Stimulated activated CD4-positive, alpha-beta T cell treated with anti-CD3 and anti-CD28 coated beads, Interleukin-2, amount 100 ng/mL, for 24 hours (primary cell): ENCODE data around the gene SRD5A2.

Experiments
- DNase-seq, 2 donors: peaks; one replicate each; pipeline ENCODE4 v3.0.0-alpha.2; 2020

SRD5A2 gene, protein sequence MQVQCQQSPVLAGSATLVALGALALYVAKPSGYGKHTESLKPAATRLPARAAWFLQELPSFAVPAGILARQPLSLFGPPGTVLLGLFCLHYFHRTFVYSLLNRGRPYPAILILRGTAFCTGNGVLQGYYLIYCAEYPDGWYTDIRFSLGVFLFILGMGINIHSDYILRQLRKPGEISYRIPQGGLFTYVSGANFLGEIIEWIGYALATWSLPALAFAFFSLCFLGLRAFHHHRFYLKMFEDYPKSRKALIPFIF

DNA sequence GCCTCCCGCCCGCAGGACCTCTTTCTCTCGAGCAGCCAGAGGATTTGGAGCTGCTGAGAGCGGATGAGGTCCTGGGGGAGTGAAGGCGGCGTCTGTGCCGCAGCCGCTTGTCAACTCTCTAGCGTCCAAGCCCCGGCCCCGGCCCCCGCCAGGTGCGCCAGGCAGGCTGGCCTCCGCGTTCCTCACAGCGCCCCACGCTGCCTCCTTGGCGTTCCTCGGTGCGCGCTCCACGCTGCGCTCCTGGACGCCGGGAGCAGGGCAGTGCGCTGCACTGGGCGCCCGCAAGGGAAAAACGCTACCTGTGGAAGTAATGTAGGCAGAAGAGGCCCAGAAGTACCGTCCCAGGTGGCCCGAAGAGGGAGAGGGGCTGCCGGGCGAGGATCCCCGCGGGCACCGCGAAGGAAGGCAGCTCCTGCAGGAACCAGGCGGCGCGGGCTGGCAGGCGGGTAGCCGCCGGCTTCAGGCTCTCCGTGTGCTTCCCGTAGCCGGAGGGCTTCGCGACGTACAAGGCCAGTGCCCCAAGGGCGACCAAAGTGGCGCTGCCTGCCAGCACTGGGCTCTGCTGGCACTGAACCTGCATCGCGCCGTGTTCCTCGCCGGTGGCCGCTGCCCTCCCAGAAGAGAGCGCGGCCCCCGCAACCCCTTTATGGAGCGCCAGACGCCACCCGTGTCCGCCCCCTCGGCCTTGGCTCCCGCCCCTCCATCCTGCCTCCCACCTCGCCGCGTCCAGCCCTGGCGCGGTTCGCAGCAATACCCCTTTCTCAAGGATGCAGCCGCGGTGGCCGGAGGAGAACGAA, at the start of gene SRD5A2:
Gene SRD5A2, minus strand, starts transcription at position 618 of the 797 bp plus-strand sequence. Its CDS starts 38 bp downstream, at position 580.
- DNase-seq = no peak

DNA sequence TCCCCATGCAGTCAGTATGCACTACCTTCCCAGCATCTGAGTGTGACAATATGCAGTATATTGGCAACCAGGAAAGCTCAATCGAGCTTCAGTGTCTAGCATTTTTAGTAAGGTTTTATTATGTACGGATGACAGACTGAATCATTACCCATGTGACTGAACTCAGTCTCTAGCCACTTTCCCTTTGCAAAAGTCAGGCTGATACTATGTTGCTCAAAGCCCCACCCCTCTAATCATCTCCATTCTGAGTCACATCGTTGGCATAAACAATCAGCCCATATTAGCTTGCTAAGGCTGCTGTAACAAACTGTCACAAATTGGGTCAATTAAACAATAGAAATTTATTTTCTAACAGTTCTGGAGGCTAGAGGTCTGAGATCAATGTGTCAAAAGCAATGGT, 25.8 kb upstream of the SRD5A2 start:
- no peak for DNase-seq

DNA sequence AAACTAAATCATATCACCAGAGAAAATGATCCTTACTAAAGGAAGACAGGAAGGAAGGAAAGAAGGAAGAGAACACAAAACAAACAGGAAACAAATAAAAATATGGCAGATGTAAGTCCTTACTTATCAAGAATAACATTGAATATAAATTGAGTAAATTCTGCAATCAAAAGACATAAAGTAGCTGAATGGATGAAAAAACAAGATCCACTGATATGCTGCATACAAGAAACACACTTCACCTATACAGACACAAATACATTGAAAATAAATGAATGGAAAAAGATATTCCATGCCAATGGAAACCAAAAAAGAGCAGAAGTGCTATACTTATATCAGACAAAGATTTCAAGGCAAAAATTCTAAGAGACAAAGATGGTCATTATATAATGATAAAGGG, 18.0 kb upstream of the SRD5A2 start:
- no peak for DNase-seq

DNA sequence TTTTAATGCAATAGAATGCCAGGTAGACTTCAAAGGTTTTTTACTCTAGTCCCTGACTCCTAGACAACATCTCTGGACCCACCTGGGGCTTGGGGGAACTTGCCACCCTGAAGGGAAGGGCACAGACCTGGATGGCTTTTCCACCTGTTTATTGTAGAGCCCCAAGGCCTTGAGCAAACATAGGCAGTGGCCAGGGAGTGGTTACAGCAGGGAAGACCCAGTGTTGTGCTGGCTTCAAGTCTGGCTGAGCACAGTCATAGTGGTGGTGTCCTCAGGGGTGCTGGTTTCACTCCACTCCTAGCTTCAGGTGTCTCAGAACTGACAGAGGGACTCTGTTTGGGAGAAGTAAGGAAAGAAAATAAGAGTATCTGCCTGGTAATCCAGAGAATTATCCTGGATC, 5.5 kb upstream of the SRD5A2 start:
- DNase-seq = no peak

DNA sequence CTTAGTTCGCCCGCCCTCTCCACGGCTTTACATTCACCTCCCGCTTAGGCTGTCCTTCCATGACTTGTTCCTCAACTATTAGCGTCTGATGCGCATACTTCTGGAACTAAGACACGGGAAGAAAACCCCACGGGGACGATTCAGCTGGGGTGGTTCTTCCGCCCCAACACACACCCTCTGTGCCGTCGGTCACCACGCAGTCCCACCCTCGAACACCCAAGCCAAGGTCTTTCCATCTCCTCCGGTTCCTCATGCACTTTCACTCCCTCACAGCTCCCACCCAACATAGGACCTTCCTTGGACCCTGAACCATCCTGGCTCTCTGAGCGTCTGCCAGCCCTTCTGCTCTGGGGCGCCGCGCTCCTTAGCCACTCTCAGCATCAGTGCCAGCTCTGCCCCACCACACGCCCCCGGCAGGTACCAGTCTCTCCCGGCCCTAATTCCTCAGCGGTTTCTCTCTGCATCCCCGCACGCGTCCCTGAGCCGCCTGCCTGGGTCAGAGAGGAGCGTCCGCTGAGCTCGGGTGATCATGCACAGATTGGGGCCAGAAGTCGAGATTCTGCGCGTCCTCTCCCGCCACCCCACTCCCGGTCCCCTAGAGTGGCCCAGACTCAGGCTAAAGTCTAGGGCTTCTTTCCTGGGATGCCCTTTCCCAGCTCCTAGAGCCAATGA, 522 bp upstream of the SRD5A2 start:
- DNase-seq = no peak

DNA sequence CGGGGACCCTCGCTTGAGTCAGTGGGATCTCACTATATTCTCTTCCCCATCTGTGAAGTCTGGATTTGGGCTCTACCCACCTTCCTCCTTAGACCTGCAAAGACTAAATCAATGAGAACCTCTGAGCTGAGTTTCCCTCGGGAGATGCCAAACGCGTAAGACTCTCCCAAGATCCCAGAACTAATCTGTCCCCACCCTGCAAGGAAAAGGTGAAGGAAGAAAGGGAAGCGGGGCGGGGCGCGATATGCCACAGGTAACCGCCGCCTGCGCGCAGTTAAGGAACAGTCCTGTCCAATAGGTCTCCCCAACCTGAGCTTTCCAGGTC, 780 bp downstream of the SRD5A2 start:
- DNase-seq = no peak

DNA sequence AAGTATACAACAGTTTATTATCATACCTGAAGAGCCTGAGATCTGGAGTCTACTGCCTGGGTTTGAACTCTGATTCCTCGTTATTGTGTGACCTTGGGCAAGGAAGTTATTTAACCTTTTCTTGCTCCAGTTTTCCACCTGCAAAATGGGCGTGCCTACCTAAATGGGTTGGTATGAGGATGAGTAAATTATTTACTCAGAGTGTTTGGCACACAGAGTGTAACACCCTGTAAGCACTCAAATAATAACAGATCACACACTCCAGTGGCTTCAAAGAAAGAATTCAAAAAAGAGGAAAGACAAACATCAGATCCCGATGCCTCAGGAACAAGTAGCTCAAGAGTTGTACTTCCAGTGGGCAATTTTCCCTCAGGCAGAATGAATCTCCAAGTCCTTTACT, 2.4 kb downstream of the SRD5A2 start:
- no peak for DNase-seq

DNA sequence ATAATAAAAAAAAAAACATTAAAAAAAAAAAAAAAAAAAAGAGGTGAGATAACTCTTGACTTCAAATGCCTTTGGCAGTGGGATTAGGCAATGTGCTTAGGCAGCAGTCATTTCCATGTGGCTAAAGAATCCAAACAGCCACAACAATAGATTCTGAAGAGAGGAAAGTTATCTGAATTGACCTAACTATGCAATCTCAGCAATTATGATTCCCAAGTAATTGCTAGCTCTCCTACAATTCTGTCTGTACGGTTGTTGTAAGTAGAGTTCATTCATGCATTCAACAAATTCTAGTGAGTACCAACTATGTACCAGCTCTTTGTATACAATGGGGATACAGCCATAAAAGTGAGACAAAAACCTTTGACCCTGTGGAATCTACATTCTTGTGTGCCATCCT, 3.6 kb downstream of the SRD5A2 start:
- DNase-seq = no peak

DNA sequence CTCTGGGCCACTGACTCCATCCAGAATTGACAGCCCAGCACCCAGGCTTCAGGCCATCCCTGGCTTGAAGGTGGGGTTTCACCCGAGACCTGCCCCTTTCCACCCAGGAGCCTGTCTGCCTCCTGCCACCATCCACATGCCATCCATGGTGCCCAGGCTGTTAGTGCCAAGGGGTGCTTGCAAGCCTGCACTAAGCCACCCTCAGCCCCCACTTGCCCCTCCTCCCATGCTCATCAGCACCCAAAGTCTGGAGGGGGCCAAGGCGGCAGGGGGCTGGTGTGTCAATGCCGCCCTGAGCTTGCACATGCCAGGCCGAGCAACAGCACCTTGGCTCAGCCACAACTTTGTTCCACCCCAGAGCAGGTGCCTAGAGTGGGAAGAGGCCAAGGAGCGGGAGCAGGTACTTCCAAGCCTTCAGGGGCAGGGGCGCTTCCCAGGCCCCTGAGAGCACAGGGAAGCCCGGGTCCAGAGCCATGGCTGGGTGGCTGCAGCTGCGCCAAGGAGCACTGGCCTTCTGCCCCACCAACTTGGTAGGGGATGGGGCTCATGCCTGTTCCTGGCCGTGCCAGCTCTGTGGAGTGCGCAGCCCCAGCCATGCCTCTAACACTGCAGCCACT, 12.0 kb downstream of the SRD5A2 start:
- DNase-seq = no peak

DNA sequence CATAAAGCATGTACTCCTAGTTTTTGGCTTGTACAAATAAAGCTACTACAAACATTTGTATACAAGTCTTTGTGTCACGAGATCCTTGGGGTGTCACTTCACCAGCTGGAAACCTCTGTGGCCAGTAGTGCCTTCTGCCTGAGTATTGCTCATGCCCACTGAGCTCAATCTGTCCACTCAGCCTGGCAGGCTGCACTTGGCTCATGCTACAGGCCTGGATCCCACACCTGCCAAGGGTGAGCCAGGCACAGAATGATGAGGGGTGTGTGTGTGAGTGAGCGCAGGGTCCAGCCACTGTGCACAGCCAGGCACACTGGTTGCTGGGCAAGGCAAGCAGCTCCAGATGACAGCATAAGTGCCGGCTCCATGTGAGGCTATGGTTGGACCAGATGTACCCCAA, 13.1 kb downstream of the SRD5A2 start:
- DNase-seq = no peak

DNA sequence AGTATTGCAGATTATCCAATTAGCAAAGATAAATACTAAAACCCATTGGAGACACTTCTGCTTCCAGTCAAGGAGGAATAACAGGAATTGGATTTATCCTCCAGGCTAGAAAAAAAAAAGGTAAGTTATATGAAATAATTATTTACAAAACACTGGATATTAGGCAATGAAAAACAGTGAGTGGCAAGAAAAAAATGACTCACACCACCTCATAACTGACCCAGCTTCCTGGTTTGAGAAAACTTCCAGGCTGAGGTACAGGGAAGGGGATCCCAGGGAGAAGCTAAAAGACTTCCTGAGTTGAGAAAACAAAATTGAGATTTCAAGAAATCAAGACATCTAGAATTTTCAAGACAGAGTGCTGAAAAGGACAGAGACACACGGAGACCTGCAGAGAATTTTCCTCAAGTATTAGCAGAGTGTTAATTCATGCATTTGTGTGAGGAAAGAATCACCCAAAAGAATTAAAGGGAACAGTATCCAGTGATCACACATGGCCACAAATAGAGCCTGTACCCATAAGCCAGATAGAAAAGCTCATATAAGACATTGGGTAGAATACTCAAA, 17.4 kb downstream of the SRD5A2 start:
- DNase-seq = no peak

DNA sequence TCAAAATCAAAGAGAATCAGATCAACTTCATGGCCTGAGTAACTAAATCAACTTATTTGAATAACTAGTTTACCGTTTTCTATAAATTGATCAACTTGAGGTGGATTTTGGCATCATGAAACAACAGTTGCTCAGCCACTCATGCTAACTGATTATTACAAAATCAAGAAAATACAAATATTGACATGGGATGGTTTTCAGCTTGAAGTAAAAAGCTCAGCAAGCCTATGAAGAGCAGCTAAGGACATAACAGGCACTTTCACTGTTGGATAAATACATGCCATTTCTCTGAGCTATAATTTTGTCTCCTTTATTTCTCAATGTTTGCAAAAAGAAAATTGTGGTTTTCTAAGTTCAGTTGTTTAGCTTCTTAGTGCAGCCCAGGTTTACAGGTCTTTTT, 18.9 kb downstream of the SRD5A2 start:
- DNase-seq = no peak

DNA sequence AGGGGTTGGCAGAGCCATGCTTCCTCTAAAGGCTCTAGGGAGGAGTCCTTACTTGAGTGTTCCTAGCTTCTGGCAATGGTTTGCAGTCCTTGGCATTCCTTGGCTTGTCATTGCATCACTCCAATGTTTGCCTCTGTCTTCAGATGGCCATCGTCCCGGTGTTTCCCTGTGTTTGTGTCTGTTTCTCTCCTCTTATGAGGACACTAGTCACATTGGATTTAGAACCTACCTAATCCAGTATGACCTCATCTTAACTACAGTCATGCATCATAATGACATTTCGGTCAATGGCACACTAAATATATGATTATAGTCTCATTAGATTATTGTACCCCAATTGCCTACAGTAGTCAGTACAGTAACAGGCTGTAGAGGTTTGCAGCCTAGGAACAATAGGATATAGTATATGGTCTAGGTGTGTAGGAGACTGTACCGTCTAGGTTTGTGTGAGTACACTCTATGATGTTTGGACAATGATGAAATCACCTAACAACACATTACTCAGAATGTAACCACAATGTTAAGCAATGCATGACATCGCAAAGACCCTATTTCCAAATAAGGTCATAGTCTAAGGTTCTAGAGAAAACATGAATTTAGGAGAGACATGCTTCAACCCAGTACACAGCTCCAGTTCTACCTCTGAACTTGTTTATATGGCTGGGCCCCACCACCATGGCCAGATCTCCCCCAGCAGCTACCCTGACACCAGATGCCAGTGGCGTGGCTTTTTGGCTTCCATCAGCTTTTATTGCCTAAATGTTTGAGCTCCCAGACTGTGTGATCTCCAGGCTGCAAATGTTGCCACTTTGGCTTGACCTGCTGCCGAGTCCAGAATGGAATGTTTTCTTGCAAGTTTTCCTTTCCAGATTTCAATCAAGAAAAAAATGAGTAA, 22.1 kb downstream of the SRD5A2 start:
- DNase-seq = no peak

DNA sequence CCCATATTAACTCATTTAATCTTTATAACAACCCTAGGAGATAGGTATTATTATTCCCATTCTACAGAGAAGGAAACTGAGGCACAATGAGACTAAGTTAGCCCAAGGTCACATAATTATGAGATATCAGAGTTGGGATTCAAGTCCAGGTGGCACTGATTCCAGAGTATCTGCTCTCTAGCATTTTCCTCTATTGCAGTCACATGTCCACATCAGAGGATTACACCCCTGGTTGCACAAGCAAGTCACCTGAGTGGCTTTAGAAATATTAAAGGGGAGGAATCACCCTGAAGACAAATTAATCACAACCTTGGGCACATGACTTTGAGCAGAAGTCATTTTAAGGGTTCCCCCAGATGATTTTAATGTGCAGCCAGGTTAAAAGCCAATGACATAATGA, 23.8 kb downstream of the SRD5A2 start:
- DNase-seq = no peak

DNA sequence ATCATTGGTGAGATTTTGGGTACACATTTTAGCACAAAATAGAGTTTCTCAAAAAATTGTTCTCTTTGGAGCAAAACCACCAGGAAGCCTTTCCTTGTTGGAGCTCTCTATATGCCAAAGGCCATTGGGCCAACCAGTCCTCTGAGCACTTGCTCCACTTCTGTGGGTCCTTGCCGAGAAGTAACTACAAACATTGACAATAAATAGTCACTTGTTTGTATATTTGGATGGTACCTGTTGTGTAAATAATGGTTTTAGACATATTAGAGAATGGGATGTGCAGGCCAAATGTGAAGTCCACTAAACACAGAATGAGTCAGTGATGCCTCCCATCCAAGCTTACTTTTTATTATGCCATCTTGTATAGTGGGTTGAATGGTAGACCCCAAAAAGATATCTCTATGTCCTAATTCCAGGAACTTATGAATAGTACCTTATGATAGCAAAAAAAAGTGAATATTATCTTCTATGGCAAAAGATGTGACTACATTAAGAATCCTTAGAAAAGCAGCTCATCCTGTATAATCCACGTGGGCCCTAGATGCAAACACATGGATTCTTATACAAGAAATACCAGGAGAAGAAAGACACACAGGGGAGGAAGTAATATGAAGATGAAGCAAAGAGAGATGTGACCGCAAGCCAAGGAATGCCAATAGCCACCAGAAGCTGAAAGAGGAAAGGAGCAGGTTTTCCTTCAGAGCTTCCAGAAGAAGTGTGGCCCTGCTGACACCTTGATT, 24.6 kb downstream of the SRD5A2 start:
- DNase-seq = no peak

DNA sequence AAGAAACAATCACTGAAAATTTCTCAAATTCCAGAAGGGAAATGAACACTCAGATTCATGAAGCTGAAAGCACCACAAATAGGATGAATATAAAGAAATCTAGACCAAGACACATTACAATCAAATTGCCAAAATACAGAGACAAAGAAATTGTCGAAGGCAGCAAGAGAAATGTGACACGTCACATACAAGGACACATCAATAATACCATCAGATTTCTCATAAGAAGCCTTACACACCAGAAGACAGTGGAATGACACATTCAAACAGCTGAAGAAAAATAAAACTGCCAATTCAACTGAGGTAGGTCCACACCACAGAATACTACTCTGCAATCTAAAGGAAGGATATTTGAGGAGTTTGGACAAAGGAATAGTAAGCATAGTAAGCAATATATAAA, 27.4 kb downstream of the SRD5A2 start:
- DNase-seq = no peak

DNA sequence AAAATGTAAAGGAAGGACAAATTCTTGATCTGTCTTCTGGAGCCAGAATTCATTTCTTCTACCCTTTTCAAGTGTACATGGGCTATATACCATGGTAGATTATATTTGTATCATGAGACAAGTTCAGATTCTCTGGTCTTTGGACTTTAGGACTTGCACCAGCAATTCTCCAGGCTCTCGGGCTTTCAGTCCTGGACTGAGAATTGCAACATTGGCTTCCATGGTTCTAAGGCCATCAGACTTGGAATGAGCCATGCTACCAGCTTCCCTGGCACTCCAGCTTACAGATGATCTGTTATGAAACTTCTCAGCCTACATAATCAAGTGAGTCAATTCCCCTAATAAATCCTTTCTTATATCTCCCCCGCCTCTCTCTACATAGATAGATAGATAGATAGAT, 33.3 kb downstream of the SRD5A2 start:
- no peak for DNase-seq

DNA sequence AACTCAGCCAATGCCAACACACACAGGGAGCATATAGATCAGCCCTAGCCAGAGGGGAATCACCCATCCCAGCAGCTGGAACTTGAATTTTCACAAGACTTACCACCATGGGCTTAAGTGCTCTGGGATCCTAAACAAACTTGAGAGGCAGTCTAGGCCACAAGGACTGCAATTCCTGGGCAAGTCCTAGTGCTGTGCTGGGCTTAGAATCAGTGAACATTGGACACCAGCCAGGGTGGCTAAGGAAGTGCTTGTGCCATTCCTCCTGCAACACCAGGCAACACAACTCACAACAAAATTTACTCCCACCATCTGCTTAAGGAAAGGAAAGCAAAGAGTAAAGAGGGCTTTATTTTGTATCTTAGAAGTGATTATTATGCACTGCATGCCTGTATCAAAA, 38.9 kb downstream of the SRD5A2 start:
- no peak for DNase-seq

DNA sequence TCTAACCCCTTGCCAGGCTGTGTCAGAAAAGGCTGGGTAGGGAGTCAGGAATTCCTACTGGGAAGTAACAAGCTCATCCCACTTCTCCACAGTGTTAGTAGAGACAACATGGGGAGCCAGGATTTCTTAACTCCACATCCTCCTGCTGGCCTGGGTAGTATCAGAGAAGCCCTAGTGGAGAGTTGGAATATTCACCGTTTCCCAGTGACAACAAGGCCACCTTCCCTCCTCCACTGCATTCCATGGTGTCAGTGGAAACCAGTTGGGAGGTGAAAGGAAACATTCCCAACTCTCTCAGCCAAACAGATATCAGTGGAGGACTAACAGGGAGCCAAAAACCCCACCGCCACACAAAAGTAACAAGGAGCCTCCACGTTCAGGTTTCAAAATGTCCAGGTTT, 41.2 kb downstream of the SRD5A2 start:
- no peak for DNase-seq

DNA sequence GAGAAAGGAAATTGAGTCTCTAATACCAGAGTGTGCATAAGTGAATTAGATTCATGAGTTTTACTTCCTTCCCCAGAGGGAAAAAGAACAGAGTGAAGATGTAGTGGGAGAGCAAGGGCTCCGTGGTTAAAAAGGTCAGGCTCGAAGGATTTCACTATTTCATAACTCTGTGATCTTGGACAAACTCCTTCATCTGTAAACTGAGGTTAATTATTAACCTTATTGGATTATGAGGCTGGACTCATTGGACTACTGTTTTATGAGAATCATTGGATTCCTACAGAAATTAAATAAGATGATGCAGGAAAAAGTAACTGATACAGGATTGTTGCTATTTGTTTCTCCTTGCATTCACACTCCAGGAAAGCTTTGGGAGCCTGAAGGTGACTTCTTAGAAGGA, 45.0 kb downstream of the SRD5A2 start:
- DNase-seq = no peak

DNA sequence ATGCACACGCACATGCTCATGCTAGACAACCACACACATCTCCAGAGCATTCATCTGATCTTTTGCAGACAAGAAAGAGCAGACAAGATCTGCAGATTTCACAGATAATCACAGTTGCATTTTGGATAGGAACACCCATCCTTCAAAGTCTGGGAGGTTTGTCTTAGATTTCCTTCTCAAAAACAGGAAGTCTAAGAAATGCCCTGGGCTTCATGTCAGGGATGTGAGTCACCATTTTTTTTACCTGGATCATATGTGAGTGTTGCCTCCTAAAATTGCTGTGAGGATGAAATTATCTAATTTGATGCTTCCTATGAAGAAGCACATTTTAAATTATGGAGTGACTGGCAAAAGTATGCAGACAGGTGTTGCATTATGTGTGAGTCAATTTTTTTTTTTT, 46.1 kb downstream of the SRD5A2 start:
- no peak for DNase-seq

DNA sequence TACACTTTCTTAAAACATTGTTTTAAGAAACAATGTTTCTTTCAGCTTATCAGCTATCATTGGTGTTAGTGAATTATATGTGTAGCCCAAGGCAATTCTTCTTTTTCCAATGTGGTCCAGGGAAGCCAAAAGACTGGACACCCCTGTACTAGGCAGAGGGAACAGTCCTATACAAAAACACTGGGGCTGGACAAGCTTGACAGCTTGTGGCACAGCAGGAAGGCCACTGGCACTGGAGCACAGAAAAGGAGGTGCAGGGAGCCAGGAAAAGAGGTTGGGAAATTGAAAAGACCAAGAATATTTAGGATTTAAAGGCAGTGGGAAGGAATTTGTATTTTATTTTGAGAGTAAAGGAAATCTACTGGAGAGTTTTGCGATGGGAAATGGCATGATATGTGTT, 47.7 kb downstream of the SRD5A2 start:
- no peak for DNase-seq
